ENCODE results near the gene TRAPPC3L.
A peak's percentile ranks its signal among the peaks of the same experiment; 100 is the strongest.

TRAPPC3L gene

DNA sequence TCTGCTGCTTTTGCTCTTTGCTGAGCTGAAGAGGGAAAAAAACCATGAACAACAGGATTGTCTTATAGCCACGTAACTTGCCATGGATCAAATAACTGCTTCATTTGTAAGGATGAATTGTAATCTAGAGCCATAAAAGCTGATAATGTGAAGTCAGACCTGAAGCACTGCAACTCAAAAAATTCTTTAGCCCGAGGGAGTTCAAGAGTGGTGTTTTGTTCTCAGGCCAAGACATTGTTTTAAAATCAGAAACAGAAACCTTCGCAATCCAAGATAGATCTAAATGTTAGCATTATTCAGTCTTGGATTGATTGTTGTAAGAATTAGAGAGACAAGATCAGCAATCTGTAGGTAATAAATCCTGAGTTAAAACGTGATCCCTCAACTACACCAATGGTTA lies at the start of gene TRAPPC3L:
Gene TRAPPC3L, minus strand, starts transcription at position 34 of the 400 bp plus-strand sequence. CDS start 170 bp downstream, outside the sequence.
- no peak for DNase-seq

DNA sequence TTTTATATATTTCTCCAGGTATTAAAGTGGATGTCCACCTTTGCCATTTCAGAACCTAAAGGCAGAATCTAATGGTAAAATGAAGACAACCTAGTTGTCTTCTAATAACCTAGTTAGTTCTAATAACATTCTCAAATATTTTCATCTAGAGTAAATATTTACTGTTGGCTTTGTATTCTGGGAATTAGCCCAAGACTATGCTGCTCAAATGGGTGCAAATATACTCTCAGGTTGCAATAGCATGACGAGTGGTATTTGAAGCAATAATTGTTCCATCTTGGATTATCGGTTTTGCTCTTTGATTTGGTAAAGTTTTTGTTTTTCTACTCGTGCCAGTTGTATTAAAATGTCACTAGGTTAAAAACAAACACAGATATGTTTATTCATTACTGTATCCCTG lies 49.8 kb upstream of the TRAPPC3L start:
- DNase-seq = no peak

DNA sequence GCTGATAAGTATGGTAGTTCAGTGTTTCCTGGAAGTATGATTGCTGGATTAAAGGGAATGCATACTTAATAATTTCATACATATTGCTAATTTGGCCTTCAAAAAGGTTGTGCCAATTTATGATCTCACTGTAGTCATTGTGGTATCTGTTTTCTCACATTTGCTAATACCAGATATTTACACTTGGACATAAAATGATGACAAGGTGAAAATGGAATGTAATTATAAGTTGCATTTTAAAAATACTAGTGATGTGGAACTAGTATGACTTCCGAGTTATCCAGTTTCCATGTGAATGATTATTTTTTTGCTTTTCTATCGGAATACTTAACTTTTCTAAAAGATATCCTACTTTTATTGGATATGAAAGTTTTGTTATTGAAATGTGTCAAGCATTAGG lies 41.3 kb upstream of the TRAPPC3L start:
- DNase-seq = no peak

DNA sequence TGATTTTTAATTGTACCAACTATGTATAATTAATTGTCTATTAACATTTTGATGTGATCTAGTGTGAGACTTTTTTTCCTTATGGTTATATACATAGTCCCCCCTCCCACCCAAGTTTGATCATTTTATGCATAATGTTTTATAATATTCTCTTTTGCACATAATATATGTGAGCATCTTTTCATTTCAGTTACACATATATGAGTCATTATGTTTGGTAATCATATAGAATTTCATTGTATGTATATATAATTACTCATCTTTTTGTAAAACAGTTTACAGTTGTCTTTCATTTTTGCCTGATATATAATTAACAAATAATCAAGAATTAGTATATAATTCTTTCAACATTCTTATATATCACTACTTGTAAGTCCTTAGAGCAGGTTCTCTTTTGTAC lies 40.8 kb upstream of the TRAPPC3L start:
- DNase-seq = no peak

DNA sequence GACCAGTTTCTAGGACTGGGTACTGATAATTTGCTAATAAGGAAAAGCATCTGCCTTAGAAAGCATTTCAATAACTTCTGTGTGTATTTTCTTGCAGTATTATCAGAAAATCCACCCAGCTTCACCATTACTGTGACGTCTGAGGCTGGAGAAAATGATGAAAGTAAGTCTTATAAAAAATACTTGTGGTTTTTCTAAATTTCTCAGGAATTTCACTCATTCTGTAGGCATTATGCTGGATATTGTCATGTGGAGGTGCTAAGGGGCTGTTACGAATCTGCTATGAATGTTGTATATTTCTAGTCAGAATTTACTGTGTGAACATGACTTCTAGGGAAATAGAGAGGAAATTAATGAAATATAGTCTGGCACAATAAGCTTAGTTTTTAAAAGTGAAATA lies 34.7 kb upstream of the TRAPPC3L start:
- no peak for DNase-seq

DNA sequence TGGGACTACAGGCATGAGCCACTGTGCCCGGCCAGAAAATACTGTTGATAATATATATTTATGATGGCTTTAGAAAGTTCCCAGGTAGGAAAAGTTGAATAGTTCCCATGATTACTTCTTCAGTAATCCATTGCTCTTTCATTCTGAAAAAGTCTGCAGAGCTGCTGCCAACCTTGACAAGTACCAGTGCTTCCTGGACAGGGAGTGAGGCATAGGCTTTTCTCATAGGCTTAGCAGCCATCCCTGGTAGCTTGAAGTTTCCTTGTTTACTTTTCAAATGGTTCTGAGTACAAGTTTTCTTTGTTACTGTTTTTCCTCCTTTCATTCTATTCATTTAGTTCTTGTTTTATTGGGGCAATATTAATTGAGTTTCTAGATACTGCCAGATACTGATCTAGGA lies 33.7 kb upstream of the TRAPPC3L start:
- no peak for DNase-seq

DNA sequence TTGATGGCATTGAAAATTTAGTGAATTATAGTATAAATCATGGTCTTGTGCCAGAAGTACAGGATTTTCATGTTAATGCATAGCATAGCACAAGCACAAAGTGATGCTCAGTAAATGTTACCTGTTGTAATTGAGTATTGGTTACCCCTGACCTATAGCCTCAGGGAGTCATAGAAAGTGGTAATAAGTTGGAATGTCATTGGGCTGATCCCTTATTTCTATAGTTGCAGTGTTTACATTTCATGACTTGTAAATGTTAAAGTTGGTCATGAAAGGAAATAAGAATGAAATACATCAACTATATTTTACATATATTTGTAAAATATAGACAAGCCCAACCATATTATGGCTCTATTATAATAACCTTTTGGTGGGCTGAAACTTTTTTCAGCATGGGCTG lies 32.9 kb upstream of the TRAPPC3L start:
- no peak for DNase-seq

DNA sequence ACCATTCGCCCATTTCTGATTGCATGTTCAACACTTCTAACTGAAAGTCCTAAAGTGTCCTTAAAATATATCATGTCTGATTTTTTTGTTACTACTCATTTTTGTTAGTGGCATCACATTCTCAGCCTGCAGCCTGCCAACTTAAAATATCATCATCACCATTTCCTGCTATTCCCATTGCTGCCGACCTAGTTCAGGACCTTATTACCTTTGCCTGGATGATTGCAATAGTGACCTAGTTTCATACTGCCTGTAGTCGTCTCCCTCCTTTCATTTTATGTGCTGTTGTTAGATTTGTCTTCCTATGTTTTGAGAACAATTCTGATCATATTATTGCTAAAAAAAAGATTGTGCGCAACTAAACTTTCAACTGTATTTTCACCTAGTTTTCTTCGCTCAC lies 32.0 kb upstream of the TRAPPC3L start:
- DNase-seq = peak; percentile 22

DNA sequence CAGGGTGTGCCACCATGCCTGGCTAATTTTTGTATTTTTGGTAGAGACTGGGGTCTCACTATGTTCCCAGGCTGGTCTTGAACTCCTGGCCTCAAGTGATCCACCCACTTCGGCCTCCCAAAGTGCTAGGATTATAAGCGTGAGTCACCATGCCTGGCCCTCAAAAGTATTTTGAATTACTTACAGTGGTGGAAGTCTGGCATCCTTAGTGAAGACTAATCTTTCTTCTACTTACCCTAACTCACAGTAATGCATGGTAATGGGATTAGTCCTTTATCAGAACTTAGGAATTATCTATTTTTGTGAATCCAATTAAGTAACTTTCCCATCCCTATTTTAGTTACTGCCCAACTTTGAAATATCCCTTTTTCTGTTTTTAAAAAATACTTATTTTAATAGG lies 29.7 kb upstream of the TRAPPC3L start:
- no peak for DNase-seq

DNA sequence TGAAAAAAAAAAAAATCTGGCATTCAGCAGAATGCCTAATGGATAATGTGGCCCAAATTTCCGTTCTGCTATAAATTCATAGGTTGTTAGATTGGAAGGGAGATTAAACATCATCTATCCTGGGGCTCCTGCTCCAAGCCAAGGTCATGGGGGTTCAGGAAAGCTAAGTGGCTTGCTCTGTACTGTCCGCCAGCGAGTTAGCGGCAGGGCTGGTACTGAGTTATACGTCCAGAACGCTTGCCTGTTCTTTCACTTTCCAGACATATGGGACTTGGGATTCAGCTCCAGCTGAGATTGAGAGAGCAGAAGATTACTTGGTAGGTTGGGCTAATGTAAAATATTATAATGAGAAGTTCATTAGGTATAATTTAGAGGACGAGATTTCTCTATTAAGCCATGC lies 26.7 kb upstream of the TRAPPC3L start:
- peak; percentile 29 for DNase-seq

DNA sequence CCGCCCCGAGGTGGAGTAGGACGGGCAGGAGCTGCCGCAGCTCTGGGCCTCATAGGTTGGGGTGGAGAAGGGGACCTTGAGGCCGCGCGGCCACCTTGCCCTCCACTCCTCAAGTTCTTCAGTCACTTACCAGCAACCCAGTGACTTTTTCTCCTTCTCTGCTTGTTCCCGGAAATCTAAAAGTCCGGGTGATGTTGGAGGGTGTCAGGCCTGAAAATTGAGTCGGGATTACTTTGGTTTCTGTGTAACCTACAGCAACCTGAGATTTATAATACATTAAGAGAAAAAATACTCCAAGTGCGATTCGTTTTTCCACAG lies 26.2 kb upstream of the TRAPPC3L start:
- no peak for DNase-seq

DNA sequence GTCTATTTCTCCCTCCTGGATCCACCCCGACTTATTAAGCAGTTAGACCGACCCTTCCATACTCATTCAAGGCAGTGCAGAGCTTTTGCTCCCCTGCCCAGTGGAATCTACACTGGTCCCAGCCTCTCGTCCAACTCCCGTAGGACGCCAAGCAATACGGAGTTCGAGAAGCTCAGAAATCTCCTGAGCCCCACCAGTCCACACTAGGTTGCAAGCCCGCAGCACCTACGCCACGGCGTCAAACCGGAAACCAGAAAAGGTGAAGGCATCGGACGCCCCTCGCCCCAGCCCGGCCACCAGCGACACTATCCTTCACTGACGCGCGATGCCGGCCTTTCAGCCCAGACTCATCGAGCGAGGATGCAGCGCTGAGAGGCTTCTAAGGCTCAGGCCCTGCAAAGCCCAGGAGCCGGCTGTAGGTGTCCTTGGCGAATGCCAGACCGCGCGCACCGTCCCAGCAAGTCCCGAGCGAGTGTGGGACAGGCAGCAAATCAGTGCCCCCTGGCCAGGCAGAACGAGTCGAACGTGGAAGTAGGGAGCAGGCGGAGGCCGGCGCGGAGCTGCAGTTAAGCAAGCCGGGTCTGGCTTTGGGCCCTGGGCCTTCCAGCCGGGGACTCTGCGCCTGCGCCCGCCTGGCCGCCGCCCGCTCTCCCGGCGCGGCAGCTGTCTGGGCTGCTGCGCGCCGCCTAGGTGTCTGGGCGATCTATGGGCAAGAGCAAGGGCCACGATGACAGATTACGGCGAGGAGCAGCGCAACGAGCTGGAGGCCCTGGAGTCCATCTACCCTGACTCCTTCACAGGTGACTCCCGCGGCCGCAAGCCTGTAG lies 25.6 kb upstream of the TRAPPC3L start, which contains the start of gene RWDD1:
Gene RWDD1, plus strand, starts transcription at position 649 of the 827 bp plus-strand sequence. Its CDS starts 79 bp downstream, at position 728.
- peak; percentile 98 for DNase-seq

DNA sequence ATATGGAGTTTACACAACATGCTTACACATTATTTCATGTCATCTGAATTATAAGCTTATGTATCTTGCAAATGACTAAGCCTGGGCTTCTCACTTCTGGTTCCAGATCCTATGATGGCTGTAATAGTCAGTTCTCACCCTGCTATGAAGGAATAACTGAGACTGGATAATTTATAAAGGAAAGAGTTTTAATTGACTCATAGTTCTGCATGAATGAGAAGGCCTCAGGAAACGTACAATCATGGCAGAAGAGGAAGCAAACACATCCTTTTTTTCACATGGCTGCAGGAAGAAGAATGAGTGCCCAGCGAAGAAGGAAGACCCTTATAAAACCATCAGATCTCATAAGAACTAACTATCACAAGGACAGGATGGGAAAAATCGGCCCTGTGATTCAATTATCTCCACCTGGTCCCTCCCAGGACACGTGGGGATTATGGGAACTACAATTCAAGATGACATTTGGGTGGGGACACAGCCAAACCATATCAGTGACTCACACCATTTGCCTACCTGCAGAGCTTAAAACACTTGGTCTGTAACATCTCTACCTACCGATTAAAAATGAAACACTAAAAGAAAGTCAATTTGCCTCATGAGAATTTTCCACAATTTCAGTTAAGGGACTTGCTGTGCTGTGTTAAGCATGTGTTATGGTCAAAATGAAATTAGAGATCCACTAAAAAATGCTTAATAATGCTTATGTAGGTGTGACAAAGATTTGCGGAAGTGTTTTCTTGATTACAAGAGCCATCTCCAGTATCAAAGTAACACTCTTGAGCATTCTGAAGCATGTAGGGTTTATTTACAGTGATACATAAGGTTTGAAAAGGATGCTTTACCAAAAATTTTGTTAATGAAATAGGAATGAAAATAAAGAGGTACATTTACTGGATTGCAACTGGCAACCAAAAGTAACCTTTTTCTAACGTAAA lies 23.6 kb upstream of the TRAPPC3L start:
- DNase-seq = no peak

DNA sequence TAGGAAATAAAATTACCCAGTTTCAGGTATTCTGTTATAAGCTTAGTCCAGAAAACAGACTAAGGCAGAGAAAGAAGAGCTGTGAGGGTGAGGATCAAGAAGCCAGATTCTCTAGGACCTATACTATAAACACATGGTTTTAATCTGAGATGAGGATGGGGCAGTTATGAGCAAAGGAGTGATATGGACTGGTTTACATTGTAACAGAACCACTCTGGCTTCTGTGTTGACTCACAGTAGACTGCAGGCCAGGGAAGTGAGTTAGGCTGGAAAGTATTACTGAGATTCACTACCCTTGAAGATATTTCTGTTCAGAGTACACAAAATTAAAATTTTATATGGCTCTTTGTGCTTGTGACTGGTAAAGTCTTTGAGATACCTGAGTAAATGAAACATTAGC lies 22.6 kb upstream of the TRAPPC3L start:
- DNase-seq = no peak

DNA sequence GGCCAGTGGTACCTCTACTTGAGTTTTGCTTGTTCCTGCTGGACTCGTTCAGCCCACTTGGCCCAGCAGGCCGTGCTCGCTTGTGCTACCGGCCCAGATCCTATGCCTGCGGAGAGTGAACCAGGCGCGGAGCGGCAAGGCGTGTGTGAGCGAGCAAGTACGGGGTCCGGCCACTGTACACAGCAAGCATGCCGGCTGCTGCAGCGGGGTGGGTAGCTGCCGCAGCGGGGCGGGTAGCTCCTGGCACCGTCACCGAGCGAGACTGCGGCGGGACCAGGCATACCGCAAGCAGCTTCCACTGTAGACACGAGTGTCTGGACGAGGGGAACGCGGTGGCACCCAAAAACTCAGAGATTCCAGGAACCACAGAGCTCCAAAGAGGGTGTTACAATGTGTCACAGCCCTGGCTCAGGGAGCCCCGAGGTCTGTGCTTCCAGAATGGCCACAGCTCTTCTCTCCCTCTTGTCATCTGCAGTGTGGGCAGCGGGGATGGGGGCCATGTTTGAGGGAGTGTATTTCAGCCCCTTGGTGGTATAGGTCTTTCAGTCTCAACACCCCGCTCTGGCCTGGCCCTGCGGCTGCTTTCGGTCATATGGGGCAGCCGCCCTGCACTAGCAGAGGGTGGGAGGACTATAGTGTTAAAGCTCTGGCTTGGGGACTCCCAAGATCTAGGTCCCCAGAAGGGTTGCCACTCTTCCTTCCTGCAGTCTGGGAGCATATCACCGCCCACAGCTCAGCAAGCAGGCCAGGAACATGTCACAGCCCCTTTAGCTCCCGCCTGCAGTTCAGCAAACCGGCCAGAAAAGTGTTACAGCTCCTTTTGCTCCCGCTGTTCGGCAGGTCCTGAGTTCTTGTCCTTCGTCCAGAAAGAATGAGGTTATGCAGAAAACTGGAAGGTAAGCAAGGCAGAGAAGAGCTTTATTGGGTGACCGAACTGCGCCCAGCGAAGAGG lies 19.7 kb upstream of the TRAPPC3L start:
- DNase-seq = peak; percentile 73

DNA sequence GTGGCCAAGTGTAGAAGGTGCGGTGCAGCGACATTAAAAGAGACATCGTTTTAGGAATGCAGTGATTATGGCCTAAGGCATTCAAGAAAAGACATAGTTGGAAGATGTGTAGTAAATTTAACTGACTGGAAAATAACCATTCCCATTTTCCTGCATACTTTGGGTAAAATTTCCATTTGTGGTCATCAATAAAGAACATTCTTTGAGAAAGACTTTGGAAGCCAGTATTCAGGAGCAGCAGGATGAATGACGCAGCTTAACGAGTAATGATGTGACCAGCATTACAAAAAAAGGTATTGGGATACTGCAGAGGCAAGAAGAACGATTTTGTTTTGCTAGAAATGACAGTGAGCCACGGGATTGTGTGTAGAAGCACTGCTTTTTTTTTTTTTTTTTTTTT lies 18.8 kb upstream of the TRAPPC3L start:
- DNase-seq = no peak

DNA sequence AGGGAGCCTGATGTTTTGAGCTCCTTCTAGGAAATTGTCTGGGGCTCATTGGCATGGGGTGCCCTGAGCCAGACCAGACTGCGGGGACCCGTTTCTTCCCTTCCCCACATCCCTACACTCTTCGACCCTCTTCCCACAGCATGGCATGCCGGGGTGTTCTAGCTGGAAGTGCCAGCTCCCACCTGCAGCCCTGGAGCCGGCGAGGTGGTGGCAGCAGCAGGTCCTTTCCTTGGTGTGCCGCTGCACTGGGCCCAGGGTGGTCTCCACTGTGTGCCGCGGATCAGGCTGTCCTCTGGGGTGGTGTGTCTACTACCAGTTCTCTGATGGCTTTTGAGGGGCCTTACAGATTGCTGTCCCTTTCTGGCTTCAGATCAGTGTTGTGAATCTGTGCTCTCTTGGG lies 18.3 kb upstream of the TRAPPC3L start:
- DNase-seq = no peak

DNA sequence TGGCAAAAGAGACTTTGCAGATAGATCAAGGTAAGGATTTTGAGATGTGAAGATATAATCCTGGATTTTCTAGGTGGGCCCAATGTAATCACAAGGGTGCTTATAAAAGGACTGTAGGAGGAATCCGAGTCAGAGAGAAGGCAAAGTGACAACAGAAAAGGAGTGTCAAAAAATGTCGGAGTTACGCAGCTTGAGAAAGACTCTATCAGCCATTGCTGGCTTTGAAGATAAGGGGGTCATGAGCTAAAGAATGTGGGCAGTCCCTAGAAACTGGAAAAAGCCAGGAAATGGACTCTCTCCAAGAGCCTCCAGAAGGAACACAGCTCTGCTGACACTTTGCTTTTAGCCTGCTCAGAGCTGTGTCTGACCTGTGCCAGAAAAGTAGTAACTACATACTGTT lies 17.1 kb upstream of the TRAPPC3L start:
- no peak for DNase-seq

DNA sequence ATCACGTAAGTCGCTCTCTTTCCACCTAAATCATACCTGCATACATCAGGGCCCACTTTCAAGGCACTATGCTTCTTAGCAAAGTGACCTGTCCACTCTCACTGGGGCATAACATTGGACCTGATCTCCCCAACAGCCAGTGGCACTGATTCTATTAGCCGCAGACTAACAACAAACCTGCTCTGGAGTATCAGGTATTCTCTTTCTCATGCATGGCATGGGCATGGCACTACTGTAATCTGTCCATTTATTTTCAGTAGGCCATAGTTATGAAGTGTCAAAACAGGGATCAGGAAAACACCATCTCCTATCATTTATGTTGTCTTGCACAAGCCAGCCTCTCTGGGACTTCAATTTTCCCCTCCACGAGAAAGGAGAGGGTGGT lies 16.5 kb upstream of the TRAPPC3L start:
- no peak for DNase-seq

DNA sequence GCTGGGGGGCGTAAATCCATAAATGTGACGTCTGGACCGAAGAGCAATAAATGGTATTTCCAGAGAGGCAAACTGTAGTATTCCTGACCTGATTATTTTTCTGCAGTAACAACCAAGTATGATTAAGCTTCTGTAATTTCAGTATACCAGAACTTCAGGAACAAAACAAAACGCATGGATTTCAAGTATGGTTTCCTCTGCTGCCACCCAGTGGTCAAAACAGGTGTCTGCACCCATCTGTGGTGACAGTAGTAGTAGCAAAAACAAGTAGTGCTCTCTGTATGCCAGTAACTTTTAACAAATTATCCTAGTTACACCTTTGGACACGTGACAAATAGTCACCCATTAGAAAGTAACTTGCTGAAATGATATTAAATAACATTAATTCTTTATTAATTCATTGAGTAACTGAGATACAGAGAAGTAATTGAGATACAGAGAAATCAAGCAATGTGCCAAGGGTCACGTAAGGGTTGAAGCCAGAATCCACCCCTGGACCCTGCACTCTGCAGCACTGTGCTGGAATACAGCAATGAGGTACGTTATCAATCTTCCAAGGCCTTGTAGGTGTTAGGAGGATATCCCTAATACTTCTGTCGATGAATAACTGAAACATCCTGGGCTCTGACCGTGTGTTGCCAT lies 16.0 kb upstream of the TRAPPC3L start:
- peak; percentile 80 for DNase-seq

DNA sequence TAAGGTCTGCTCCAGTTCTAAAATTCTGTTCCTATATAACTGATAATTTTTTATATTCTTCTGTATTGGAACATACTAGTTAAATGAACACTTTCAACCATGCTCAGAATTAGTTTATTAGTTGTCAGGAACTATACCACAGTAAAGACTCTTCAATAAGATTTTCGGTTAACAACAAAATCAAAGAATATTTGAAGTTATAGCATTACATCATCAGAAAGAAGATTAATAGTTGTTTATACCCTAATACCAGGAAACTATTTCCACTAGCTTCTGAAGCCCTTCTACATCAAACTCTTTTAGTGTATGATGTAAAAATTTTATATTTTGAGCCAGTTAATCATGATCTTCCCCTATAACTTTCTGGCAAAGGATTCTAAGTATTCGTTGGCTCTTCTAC lies 14.6 kb upstream of the TRAPPC3L start:
- DNase-seq = no peak

DNA sequence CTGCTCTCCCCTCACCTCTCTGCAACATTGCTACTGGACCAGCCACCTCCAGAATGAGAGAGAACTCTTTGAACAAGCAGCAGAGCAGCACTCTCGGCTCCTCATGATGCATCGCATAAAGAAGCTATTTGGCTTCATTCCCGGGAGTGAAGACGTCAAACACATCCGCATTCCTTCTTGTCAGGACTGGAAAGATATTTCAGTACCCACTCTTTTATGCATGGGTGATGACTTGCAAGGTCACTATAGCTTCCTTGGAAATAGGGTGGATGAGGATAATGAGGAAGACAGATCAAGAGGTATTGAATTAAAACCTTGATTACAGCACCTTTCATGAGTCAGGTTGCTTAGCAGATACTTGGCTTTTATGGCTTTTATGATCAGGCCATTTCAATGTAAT lies 12.4 kb upstream of the TRAPPC3L start:
- DNase-seq = peak; percentile 36

Measured in retina (tissue), 1 donor.